Fibroblast of mammary gland (primary cell): Measurements from ENCODE around the gene ROPN1.

ENCODE experiments used
- DNase-seq: peaks from one replicate; pipeline ENCODE4 v3.0.0-alpha.2; 2010; ENCODE audit warnings: low read depth
- H3K4me3 ChIP-seq: 2 replicates; pipeline ENCODE4 v1.5.1; 2011; ENCODE audit warnings: low read depth, mild to moderate bottlenecking, low read length, moderate library complexity; ENCODE audit not compliant: control insufficient read depth
- CTCF ChIP-seq: conservative IDR thresholded peaks from 2 replicates; pipeline ENCODE4 v1.5.1; 2011; ENCODE audit warnings: low read depth, low read length, inconsistent platforms; ENCODE audit not compliant: control insufficient read depth, insufficient read depth

Gene ROPN1

GRCh38 chr3:123939706-123940105, 52.2 kb downstream of the ROPN1 start:
- no peak for TF ChIP-seq CTCF
- no peak overlapping the region for H3K4me3 ChIP-seq
- no peak for DNase-seq

- no peak for DNase-seq
- TF ChIP-seq CTCF = no peak
- H3K4me3 ChIP-seq = no peak overlapping the region
Observed at GRCh38 chr3:123936400-123936799, 55.5 kb downstream of the ROPN1 start.

GRCh38 chr3:123935830-123936229, 56.1 kb downstream of the ROPN1 start:
- DNase-seq = no peak
- TF ChIP-seq CTCF = no peak
- no peak overlapping the region for H3K4me3 ChIP-seq

GRCh38 chr3:123934250-123934649, 57.7 kb downstream of the ROPN1 start:
- DNase-seq = no peak
- TF ChIP-seq CTCF = no peak
- no peak overlapping the region for H3K4me3 ChIP-seq

- no peak overlapping the region for H3K4me3 ChIP-seq
- no peak for TF ChIP-seq CTCF
- DNase-seq = no peak
Observed at GRCh38 chr3:123930445-123930844, 61.5 kb downstream of the ROPN1 start.

- no peak for TF ChIP-seq CTCF
- no peak for DNase-seq
- no peak overlapping the region for H3K4me3 ChIP-seq
Observed at GRCh38 chr3:123929325-123929724, 62.6 kb downstream of the ROPN1 start.

- no peak for TF ChIP-seq CTCF
- DNase-seq = no peak
- no peak overlapping the region for H3K4me3 ChIP-seq
Observed at GRCh38 chr3:123926396-123926795, 65.5 kb downstream of the ROPN1 start.
